Glutamatergic neuron (in vitro differentiated cells): ENCODE data around the gene AKAP12. TPM values are rescaled to one million over a fixed set of nuclear protein-coding genes. Genes with fewer than 3 reads are reported as not detected.

Experiments used
- DNase-seq: peaks from one replicate; pipeline ENCODE4 v3.0.0; 2022
- H3K27ac Mint-ChIP-seq: one replicate; pipeline ENCODE4 v1.8.0; 2020; ENCODE audit warnings: mild to moderate bottlenecking, mixed read lengths, inconsistent platforms; ENCODE audit not compliant: unreplicated experiment
- H3K27me3 Mint-ChIP-seq: one replicate; pipeline ENCODE4 v1.8.0; 2020; ENCODE audit warnings: mild to moderate bottlenecking, moderate library complexity, mixed read lengths, inconsistent platforms; ENCODE audit not compliant: unreplicated experiment
- H3K36me3 Mint-ChIP-seq: one replicate; pipeline ENCODE4 v1.8.0; 2020; ENCODE audit warnings: mild to moderate bottlenecking, mixed read lengths, inconsistent platforms; ENCODE audit not compliant: unreplicated experiment
- H3K4me1 Mint-ChIP-seq: one replicate; pipeline ENCODE4 v1.8.0; 2020; ENCODE audit warnings: mild to moderate bottlenecking, low read depth, mixed read lengths, inconsistent platforms; ENCODE audit not compliant: unreplicated experiment
- H3K4me3 Mint-ChIP-seq: one replicate; pipeline ENCODE4 v1.8.0; 2020; ENCODE audit warnings: mild to moderate bottlenecking, mixed read lengths, inconsistent platforms; ENCODE audit not compliant: unreplicated experiment
- H3K9me3 Mint-ChIP-seq: one replicate; pipeline ENCODE4 v1.8.0; 2020; ENCODE audit warnings: mild to moderate bottlenecking, moderate library complexity, mixed read lengths, inconsistent platforms; ENCODE audit not compliant: unreplicated experiment
- total RNA-seq: library from RNA; stranded (reverse); fragmentation: NEBNext Ultra II Directional; extraction: Animal tissue kit (Norgen Biotek cat#: 25700); gene quantifications from one replicate; pipeline ENCODE4 v1.2.1, GENCODE V29; 2021; ENCODE audit not compliant: unreplicated experiment
- TF ChIP-seq, protein P1 (sequence below): fragments of 200-600 bp; sonication (generic); IDR thresholded peaks from one replicate; pipeline ENCODE4 v1.5.0; 2021; ENCODE audit not compliant: partially characterized antibody, unreplicated experiment

The AKAP12 gene
- total RNA-seq, 1 donor from 2014 or later = 240 TPM

GRCh38 chr6:151233731-151234130 lies 6.0 kb upstream of the AKAP12 start:
- H3K9me3 Mint-ChIP-seq = peaks cover 2% of the 10 kb centered on the region
- H3K27ac Mint-ChIP-seq = no peak overlapping the region
- TF ChIP-seq, protein P1, sequence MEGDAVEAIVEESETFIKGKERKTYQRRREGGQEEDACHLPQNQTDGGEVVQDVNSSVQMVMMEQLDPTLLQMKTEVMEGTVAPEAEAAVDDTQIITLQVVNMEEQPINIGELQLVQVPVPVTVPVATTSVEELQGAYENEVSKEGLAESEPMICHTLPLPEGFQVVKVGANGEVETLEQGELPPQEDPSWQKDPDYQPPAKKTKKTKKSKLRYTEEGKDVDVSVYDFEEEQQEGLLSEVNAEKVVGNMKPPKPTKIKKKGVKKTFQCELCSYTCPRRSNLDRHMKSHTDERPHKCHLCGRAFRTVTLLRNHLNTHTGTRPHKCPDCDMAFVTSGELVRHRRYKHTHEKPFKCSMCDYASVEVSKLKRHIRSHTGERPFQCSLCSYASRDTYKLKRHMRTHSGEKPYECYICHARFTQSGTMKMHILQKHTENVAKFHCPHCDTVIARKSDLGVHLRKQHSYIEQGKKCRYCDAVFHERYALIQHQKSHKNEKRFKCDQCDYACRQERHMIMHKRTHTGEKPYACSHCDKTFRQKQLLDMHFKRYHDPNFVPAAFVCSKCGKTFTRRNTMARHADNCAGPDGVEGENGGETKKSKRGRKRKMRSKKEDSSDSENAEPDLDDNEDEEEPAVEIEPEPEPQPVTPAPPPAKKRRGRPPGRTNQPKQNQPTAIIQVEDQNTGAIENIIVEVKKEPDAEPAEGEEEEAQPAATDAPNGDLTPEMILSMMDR = no peak
- peaks cover 2% of the 10 kb centered on the region for H3K4me1 Mint-ChIP-seq
- H3K36me3 Mint-ChIP-seq = no peaks in the 10 kb centered on the region
- no peaks in the 10 kb centered on the region for H3K27me3 Mint-ChIP-seq
- no peak overlapping the region for H3K4me3 Mint-ChIP-seq
- no peak for DNase-seq

DNA sequence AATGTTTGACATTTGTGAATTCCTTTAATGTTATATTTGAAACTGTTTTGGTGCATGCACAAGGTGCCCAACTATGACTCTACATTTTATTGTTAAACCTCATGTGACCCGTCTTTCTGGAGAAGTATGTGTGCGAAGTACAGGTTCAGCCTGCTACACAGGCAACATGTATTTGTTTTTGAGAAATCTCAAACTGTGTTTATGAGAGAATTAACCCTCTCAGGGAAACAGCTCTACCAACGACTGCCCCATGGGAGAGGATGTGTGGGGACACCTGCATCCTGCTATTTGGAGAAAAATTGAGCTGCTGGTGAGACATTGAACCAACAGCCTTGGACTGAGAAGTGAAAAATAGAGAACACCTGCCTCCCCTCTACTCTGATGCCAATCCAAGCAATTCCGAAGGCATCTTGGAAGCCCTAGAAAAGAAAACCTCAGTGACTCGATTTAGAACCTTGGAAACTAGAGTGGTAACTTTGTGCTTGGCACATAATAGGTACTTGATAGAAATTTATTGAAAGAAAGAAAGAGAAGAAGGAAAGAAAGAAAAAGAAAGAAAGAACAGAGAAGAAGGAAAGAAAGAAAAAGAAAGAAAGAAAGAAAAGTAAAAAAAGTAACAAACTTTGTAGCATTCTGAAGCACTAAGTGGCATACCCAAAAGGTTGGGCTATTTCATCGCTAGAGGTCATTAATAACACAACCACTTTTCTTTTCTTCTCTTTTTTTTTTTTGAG lies 2.9 kb upstream of the AKAP12 start:
- peaks cover 11% of the 10 kb centered on the region for H3K27me3 Mint-ChIP-seq
- H3K9me3 Mint-ChIP-seq = peaks cover 14% of the 10 kb centered on the region
- no peak overlapping the region for H3K4me3 Mint-ChIP-seq
- H3K36me3 Mint-ChIP-seq = peaks cover under 1% of the 10 kb centered on the region
- no peak overlapping the region for H3K27ac Mint-ChIP-seq
- DNase-seq = no peak
- peaks cover 7% of the 10 kb centered on the region for H3K4me1 Mint-ChIP-seq
- TF ChIP-seq, protein P1 = no peak

GRCh38 chr6:151240036-151240685 lies 394 bp downstream of the AKAP12 start:
- peak; percentile 94 for DNase-seq
- H3K4me3 Mint-ChIP-seq = peak overlapping the region; percentile 96
- H3K27ac Mint-ChIP-seq = peak overlapping the region; percentile 99
- H3K4me1 Mint-ChIP-seq = peaks cover 29% of the 10 kb centered on the region
- H3K27me3 Mint-ChIP-seq = peaks cover 15% of the 10 kb centered on the region
- H3K36me3 Mint-ChIP-seq = peaks cover 6% of the 10 kb centered on the region
- TF ChIP-seq, protein P1 = no peak
- peaks cover 16% of the 10 kb centered on the region for H3K9me3 Mint-ChIP-seq

- peak overlapping the region; percentile 93 for H3K27ac Mint-ChIP-seq
- peak; percentile 65 for DNase-seq
- H3K36me3 Mint-ChIP-seq = peaks cover 6% of the 10 kb centered on the region
- H3K4me1 Mint-ChIP-seq = peaks cover 29% of the 10 kb centered on the region
- peaks cover 15% of the 10 kb centered on the region for H3K27me3 Mint-ChIP-seq
- peak overlapping the region; percentile 100 for H3K4me3 Mint-ChIP-seq
- H3K9me3 Mint-ChIP-seq = peaks cover 16% of the 10 kb centered on the region
- TF ChIP-seq, protein P1 = no peak
Measured at GRCh38 chr6:151240791-151241642, 1.2 kb downstream of the AKAP12 start.
